GM18517 (cell line): Measurements from ENCODE around the gene PPP1R8.

Source experiments
- ATAC-seq: cut with Tn5 transposase; IDR thresholded peaks from one replicate; pipeline ENCODE4 v1.9.1; 2021; ENCODE audit warnings: mild to moderate bottlenecking, moderate library complexity; ENCODE audit not compliant: unreplicated experiment

The PPP1R8 gene

GRCh38 chr1:27889506-27889905 lies 58.9 kb downstream of the PPP1R8 start:
- no peak for ATAC-seq

DNA sequence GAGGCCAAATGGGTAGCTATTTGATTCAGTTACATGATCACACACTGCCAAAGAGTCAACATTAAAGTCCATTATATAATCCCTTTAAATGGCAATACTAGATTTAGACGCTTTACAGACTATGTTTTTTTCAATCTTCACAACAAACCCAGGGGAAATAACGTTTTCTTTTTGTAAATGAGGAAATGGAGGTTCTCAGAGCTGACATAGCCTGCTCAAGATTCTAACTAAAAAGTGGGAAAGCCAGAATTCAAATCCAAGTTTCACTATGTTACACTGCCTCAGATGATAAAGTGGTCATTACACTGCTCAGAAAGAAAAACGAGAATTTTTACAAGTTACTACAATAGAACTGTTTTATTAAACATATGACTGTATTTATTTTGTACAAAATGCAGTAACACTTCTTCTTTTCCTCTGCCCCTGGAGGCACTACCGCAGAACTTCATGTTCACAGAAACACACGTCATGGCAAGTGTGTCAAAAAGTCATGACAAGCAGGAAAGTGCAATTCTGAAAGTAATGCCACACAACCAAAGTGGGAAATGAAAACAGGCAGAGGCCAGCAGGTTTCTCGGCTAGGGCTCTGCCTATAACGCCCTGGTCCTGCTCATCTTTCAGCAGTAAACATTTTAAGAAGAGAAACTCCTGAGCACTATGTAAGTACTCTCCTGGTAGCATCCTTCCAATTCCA lies 60.8 kb downstream of the PPP1R8 start:
- ATAC-seq: peak; percentile 43

DNA sequence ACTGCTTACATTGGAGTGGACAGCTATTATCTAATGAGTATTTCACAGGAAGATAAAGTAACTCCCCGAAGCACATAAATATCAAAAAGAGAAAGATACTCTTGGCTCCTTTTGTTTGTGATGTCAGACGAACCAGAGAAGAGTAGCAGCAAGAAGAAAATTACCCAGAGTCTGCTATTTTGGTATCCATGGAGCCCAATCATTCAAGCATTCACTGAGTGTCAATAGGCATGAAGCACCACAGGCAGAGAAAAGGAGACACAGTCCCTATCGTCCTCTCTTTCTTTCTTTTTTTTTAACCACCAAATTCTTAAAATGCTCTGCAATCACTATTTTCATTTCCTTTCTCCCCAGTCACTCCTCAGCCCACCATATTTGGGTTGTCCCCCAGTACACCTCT lies 63.9 kb downstream of the PPP1R8 start:
- no peak for ATAC-seq
